Body of pancreas (tissue), 4 donors: ENCODE data around the gene ARFGAP3. TPM values are rescaled to one million over a fixed set of nuclear protein-coding genes. Genes with fewer than 3 reads are reported as not detected.

Experiments used
- ATAC-seq: fragments of 150-250 bp; one replicate; pipeline ENCODE4 v1.9.1; 2016
- DNase-seq, 4 donors: peaks; one replicate each; pipeline ENCODE4 v3.0.0-alpha.2; 2019
- H3K27ac ChIP-seq, 4 donors: fragments of 200-600 bp; sonication (generic); 1 replicate in 3 of 4; 2 replicates in 1 of 4; pipeline versions ENCODE4 v1.5.1 to v1.6.1; 2016 to 2019; ENCODE audit warnings: mild to moderate bottlenecking in 1 of 4, mixed read lengths in 1 of 4, moderate library complexity in 1 of 4
- H3K27me3 ChIP-seq, 2 donors: fragments of 200-600 bp; sonication (generic); one replicate each; pipeline ENCODE4 v1.6.0; 2016; ENCODE audit warnings: mild to moderate bottlenecking in 1 of 2
- H3K36me3 ChIP-seq, 2 donors: fragments of 200-600 bp; sonication (generic); replicated peaks in 1 of 2; 2 replicates each; pipeline ENCODE4 v1.5.1; 2016; ENCODE audit warnings: low read depth in 2 of 2; ENCODE audit not compliant: insufficient read depth in 1 of 2
- H3K4me1 ChIP-seq: fragments of 200-600 bp; sonication (generic); one replicate; pipeline ENCODE4 v1.6.0; 2016
- H3K4me3 ChIP-seq, 2 donors: fragments of 200-600 bp; sonication (generic); 1 replicate in 1 of 2; 2 replicates in 1 of 2; pipeline ENCODE4 v1.5.1; 2016 to 2019
- H3K9me3 ChIP-seq, 3 donors: fragments of 200-600 bp; sonication (generic); 1 replicate in 2 of 3; 2 replicates in 1 of 3; pipeline ENCODE4 v1.5.1; 2016
- POLR2A ChIP-seq, 3 donors: fragments of 450-650 bp; IDR thresholded peaks; one replicate each; pipeline ENCODE4 v1.6.1; 2016; ENCODE audit warnings: antibody characterized with exemption in 3 of 3, mild to moderate bottlenecking in 2 of 3
- WGBS, 2 donors: methylation state at CpG; one replicate each; pipeline ENCODE4 v1.1.5; 2017; 5-methylcytosine and 5-hydroxymethylcytosine counted together
- intact Hi-C: fragments of 100-400 bp; cut with DNase I; formaldehyde crosslinking; loops from one replicate; pipeline ENCODE4 v1.15.1; 2023
- total RNA-seq, 2 donors: library from RNA; depleted of rRNA; stranded (reverse); fragments of >200 nt; gene quantifications; one replicate each; pipeline ENCODE4 v1.1.0, GENCODE V29; 2016
- TF ChIP-seq, protein P1 (sequence below), 7 experiments: fragments of 450-650 bp in 4 of 7; fragments of 200-600 bp in 3 of 7; sonication (generic) in 3 of 7; IDR thresholded peaks; one replicate each; pipeline ENCODE4 v1.5.1; 2016 to 2019; ENCODE audit warnings: antibody characterized with exemption in 7 of 7

ARFGAP3 gene
- total RNA-seq, 2 donors from 2014 or later = 64.3 to 73.2 TPM

DNA sequence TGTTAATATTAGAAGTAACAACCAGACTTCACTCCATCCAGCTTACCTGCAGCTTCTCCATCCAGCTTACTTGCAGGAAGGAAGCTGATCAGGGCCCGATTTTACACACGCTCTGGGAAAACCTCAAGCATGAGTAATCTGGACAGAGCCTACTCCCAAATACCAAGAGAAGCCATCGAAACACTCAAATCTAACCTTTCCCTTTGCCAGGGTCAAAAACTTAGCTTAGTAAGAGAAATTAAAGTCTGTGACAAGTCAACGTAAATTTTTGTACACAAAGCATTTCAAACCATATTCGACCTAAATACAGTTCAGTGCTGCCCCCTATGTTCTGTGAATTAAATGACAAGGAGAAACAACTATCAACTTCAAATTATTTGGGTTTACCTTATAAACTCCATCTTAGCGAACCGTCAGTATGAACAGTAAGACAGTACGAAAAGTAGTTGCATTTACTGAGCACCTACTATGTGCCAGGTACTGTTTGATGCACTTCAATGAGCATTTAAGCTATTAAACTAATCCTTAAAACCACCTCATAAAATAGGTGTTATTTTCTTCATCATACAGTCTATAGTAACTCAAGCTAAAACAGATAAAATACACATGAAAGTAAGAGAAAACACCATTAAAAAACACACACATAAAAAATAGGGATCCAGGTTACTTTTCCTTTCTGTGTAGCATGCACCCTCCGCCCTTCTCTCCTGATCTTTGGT, 36.9 kb downstream of the ARFGAP3 start:
- Histone ChIP-seq H3K27ac (peak overlapping the region; percentile 3 to 61 (median 41)), H3K36me3 (peaks cover 14 to 15% of the 10 kb centered on the region in 2 donors), H3K9me3 (no peaks in the 10 kb centered on the region), H3K4me3 (no peak overlapping the region), H3K27me3 (no peaks in the 10 kb centered on the region), H3K4me1 (peaks cover 29% of the 10 kb centered on the region)
- WGBS, 2 donors = 64 to 70% methylated on average over 9 of the region's 9 CpGs
- TF ChIP-seq, protein P1, sequence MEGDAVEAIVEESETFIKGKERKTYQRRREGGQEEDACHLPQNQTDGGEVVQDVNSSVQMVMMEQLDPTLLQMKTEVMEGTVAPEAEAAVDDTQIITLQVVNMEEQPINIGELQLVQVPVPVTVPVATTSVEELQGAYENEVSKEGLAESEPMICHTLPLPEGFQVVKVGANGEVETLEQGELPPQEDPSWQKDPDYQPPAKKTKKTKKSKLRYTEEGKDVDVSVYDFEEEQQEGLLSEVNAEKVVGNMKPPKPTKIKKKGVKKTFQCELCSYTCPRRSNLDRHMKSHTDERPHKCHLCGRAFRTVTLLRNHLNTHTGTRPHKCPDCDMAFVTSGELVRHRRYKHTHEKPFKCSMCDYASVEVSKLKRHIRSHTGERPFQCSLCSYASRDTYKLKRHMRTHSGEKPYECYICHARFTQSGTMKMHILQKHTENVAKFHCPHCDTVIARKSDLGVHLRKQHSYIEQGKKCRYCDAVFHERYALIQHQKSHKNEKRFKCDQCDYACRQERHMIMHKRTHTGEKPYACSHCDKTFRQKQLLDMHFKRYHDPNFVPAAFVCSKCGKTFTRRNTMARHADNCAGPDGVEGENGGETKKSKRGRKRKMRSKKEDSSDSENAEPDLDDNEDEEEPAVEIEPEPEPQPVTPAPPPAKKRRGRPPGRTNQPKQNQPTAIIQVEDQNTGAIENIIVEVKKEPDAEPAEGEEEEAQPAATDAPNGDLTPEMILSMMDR (IDR thresholded peaks at IDR 0.05) = peak in 3 of 7 experiments; percentile 20 to 55 (median 50)
- TF ChIP-seq POLR2A (IDR thresholded peaks at IDR 0.05) = no peak
- DNase-seq (no peak), ATAC-seq (peak; percentile 39)
- intact Hi-C loops = no loop called here

DNA sequence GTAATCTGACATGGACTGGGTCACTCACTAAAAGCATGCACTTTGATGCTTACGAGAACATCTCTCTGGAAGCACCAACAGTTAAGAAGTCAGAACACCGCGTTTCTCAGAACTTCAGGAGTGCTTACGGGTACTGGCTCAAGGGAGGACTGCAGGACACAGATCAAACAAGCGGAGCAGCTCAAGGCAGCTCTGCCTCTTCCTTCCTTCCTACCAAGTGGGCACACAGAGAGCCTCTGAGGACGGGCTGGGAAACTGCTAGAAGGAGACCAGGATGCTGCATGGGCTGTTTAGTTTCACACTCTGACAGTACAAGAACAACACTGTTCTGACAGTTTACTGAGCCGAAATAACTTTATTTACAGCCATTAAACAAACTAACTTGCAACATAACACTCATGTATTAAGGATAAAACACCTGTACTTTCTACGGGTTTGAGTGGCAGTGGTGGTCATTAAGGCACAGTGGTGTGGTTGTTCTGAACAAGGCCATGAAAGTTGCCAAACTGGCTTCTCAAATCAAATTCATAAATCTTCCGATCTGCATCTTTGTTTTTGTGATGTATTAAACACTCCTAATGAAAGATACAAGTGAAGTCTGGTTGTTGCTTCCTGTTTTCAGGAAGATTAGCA, 37.5 kb downstream of the ARFGAP3 start:
- peaks cover 10 to 14% of the 10 kb centered on the region in 2 donors for H3K36me3 ChIP-seq
- DNase-seq (peak in 1 of 4 donors; percentile 25), ATAC-seq (peak; percentile 59)
- TF ChIP-seq, protein P1 (IDR thresholded peaks at IDR 0.05) = no peak
- no peak for TF ChIP-seq POLR2A (IDR thresholded peaks at IDR 0.05)
- H3K9me3 ChIP-seq = no peaks in the 10 kb centered on the region
- no peaks in the 10 kb centered on the region for H3K27me3 ChIP-seq
- WGBS, 2 donors = 47% methylated on average over 8 to 9 of the region's 9 CpGs
- peaks cover 35% of the 10 kb centered on the region for H3K4me1 ChIP-seq
- no peak overlapping the region for H3K4me3 ChIP-seq
- peak overlapping the region; percentile 3 to 61 (median 41) for H3K27ac ChIP-seq
- intact Hi-C loops = no loop called here

DNA sequence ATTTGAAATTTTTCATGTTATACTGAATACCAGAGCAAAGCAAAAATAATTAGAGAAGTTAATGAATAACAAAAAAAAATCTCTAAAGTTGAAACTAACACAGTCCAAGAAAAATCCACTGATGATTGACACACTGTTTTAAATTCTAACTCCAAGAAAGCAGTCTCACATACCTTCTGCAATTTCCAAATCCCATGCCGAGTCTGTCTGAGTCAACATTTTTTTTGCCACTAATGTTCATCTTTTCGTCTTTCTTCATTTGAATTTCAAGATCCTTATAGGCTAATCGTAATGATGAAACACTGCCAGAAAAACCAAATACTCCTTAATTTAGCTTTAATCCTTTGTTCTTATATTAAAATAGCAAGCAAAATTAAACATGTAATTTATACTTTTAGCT, 39.5 kb downstream of the ARFGAP3 start:
- DNase-seq = no peak
- WGBS, 2 donors = 36 to 38% methylated on average over 3 of the region's 3 CpGs
- no peak for TF ChIP-seq POLR2A (IDR thresholded peaks at IDR 0.05)
- TF ChIP-seq, protein P1 (IDR thresholded peaks at IDR 0.05) = no peak
- intact Hi-C loops = no loop called here
- ATAC-seq = no peak
- H3K27me3 ChIP-seq = no peaks in the 10 kb centered on the region
- H3K9me3 ChIP-seq = no peaks in the 10 kb centered on the region
- H3K4me1 ChIP-seq = peaks cover 34% of the 10 kb centered on the region
- no peak overlapping the region for H3K4me3 ChIP-seq
- peaks cover 14 to 17% of the 10 kb centered on the region in 2 donors for H3K36me3 ChIP-seq
- H3K27ac ChIP-seq = peak overlapping the region in 1 of 4 donors; percentile 48

DNA sequence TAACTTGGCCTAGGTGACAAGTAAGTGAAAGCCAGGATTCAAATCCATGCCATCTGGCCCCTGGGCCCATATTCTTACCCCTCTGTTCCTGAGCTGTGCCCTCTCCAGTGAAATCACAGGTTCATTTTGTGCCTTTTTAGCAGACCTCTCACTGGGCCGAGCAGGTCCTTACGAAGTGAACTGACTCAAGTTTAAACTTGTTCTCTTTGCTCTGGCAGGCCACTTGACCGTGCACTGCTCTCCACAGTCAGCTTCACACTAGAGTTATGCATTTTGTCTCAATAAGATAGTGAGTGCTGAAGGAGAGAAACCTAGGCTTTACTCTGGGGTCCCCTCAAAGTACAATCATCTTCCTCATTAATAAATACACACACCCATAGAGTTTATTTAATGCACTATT, 40.7 kb downstream of the ARFGAP3 start:
- TF ChIP-seq, protein P1 (IDR thresholded peaks at IDR 0.05) = no peak
- no peak for TF ChIP-seq POLR2A (IDR thresholded peaks at IDR 0.05)
- 76 to 86% methylated on average over 3 of the region's 3 CpGs for WGBS, 2 donors
- Histone ChIP-seq H3K9me3 (no peaks in the 10 kb centered on the region), H3K27ac (no peak overlapping the region), H3K4me3 (no peak overlapping the region), H3K4me1 (peaks cover 34% of the 10 kb centered on the region), H3K27me3 (no peaks in the 10 kb centered on the region), H3K36me3 (peaks cover 7 to 10% of the 10 kb centered on the region in 2 donors)
- DNase-seq (peak in 1 of 4 donors; percentile 1), ATAC-seq (no peak)
- intact Hi-C loops = no loop called here
